T-cell (primary cell): ENCODE measurements around the gene ANKRD39. TPM values are rescaled to one million over a fixed set of nuclear protein-coding genes. Genes with fewer than 3 reads are reported as not detected.
"Not testable (repeated sequence)": the region's sequence is repeated elsewhere in the genome, so short reads cannot be mapped to it uniquely, and the experiment has no call there.

Experiments
- ATAC-seq, 4 experiments: fragments of 200-7000 bp in 3 of 4; fragments of 150-1000 bp in 1 of 4; cut with Tn5 transposase; replicated peaks in 1 of 4; 1 replicate in 3 of 4; 2 replicates in 1 of 4; pipeline ENCODE4 v1.10.0; 2021; ENCODE audit warnings: moderate library complexity in 3 of 4, mild to moderate bottlenecking in 2 of 4, moderate number of reproducible peaks in 1 of 4
- CTCF ChIA-PET, 2 donors: fragments of 300-600 bp; sonication (Branson Sonifier 250); formaldehyde crosslinking; loops; one replicate each; lab custom pipeline; 2022; ENCODE audit warnings: antibody characterized with exemption in 2 of 2; lab: Charles Lee
- POLR2A ChIA-PET, 2 donors: fragments of 300-600 bp; sonication (Branson Sonifier 250); formaldehyde crosslinking; loops; one replicate each; lab custom pipeline; 2022; ENCODE audit warnings: antibody characterized with exemption in 2 of 2; lab: Charles Lee
- DNase-seq, 35 experiments: peaks; one replicate each; pipeline versions ENCODE4 v3.0.0 to v3.0.0-alpha.2; 2013 to 2023
- H3K27ac ChIP-seq: one replicate; pipeline ENCODE4 v1.5.1; 2013; ENCODE audit warnings: low read length
- H3K27me3 ChIP-seq, 2 experiments: replicated peaks in 1 of 2; 1 replicate in 1 of 2; 2 replicates in 1 of 2; pipeline versions ENCODE4 v1.6.1 to v1.7.0; 2013; ENCODE audit warnings: low read length in 1 of 2, mixed read lengths in 1 of 2; ENCODE audit not compliant: control insufficient read depth in 2 of 2, insufficient read depth in 2 of 2; ENCODE audit errors: extremely low read depth in 1 of 2
- H3K36me3 ChIP-seq, 2 donors: 1 replicate in 1 of 2; 2 replicates in 1 of 2; pipeline versions ENCODE4 v1.6.1 to v1.7.0; 2013; ENCODE audit warnings: low read length in 1 of 2; ENCODE audit not compliant: control insufficient read depth in 2 of 2, insufficient read depth in 1 of 2; ENCODE audit errors: extremely low read depth in 1 of 2
- H3K4me1 ChIP-seq, 2 experiments: 1 replicate in 1 of 2; 2 replicates in 1 of 2; pipeline versions ENCODE4 v1.6.1 to v1.7.0; 2013; ENCODE audit warnings: low read length in 2 of 2, mixed read lengths in 1 of 2; ENCODE audit not compliant: insufficient read depth in 2 of 2, control insufficient read depth in 1 of 2; ENCODE audit errors: extremely low read depth in 1 of 2
- H3K4me3 ChIP-seq, 2 donors: 1 replicate in 1 of 2; 2 replicates in 1 of 2; pipeline versions ENCODE4 v1.5.1 to v1.7.0; 2013; ENCODE audit warnings: mild to moderate bottlenecking in 2 of 2, low read length in 1 of 2, moderate library complexity in 1 of 2; ENCODE audit not compliant: control insufficient read depth in 1 of 2; ENCODE audit errors: extremely low read depth in 1 of 2
- H3K9me3 ChIP-seq: 2 replicates; pipeline ENCODE4 v1.7.0; 2013
- H3K27ac Mint-ChIP-seq, 2 donors: one replicate each; pipeline ENCODE4 v1.8.0; 2020 to 2021; ENCODE audit warnings: mild to moderate bottlenecking in 2 of 2, mixed read lengths in 2 of 2
- H3K27me3 Mint-ChIP-seq, 2 donors: one replicate each; pipeline ENCODE4 v1.8.0; 2021 to 2022; ENCODE audit warnings: mixed read lengths in 2 of 2
- H3K36me3 Mint-ChIP-seq: one replicate; pipeline ENCODE4 v1.8.0; 2021; ENCODE audit warnings: mixed read lengths
- H3K4me1 Mint-ChIP-seq, 3 donors: one replicate each; pipeline ENCODE4 v1.8.0; 2020 to 2022; ENCODE audit warnings: mixed read lengths in 3 of 3, mild to moderate bottlenecking in 1 of 3
- H3K4me3 Mint-ChIP-seq, 3 donors: one replicate each; pipeline ENCODE4 v1.8.0; 2020 to 2022; ENCODE audit warnings: mild to moderate bottlenecking in 3 of 3, mixed read lengths in 3 of 3, moderate library complexity in 3 of 3
- H3K9me3 Mint-ChIP-seq, 3 donors: one replicate each; pipeline ENCODE4 v1.8.0; 2020 to 2022; ENCODE audit warnings: mixed read lengths in 3 of 3
- WGBS: methylation state at CpG from one replicate; pipeline ENCODE4 v1.1.5; 2013; ENCODE audit warnings: missing lambda C conversion rate; ENCODE audit not compliant: insufficient coverage; 5-methylcytosine and 5-hydroxymethylcytosine counted together
- total RNA-seq, 35 experiments: library from RNA in 6 of 35; stranded (reverse) in 6 of 35; fragments of 120-200 nt in 1 of 35; gene quantifications; one replicate each; pipeline versions ENCODE4 v1.2.1 to v1.2.4 and lab custom pipeline; 2013 to 2026

Gene ANKRD39
- total RNA-seq, 5 donors from 2014 or later (not counting 1 experiment from before 2014, with no cell fraction given): 16.9 to 25.0 (median 19.2) TPM

DNA sequence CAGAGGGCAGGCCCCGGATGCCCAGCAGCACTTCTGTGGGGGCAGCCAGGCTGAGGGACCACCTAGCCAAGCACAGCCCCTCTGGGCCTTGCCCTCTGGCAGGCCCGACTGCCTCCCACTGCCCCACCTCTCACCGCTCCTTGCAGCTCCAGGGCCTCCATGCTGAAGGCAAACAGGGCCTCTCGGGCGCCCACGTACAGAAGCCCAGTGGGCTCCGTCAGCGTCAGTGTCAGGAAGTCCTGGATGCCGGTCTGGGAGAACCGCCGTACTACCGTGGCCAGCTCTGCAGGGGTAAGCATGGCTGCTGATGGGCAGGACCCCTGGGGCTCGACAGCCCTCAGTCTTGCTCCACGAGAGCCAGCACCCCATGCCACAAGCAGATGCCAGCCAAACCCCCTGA lies 8.3 kb upstream of the ANKRD39 start:
- H3K27ac Mint-ChIP-seq: peak overlapping the region in 1 of 2 donors; percentile 69

DNA sequence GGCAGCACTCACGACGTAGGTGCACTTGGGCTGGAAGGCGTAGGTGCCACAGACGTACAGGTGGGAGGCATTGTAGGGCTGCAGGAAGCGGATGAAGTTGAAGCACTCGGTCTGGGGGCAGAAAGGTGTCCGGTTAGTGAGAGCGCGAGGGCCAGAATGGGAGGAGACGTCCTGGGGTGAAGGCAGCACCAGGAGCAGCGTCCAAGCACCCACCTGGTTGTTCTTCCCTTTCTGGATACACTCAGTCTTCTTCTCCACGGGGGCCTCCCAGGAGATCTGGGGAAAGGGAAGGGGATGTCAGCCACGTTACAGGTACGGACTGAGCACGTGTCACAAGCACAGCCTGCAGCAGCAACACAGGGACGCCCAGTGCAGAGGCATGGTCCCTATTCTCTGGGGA lies 7.8 kb upstream of the ANKRD39 start:
- Histone ChIP-seq H3K4me3 (no peak overlapping the region), H3K9me3 (no peaks in the 10 kb centered on the region), H3K4me1 (peaks cover 11 to 45% of the 10 kb centered on the region in 2 experiments), H3K27me3 (peaks cover 0 to 4% of the 10 kb centered on the region in 2 experiments), H3K36me3 (peaks cover 15 to 60% of the 10 kb centered on the region in 2 donors), H3K27ac (no peak overlapping the region)
- no peaks in the 10 kb centered on the region for H3K9me3 Mint-ChIP-seq
- H3K4me1 Mint-ChIP-seq: peaks cover 28 to 32% (median 31%) of the 10 kb centered on the region in 3 donors
- DNase-seq (no peak), ATAC-seq (no peak)
- peak overlapping the region; percentile 36 to 69 for H3K27ac Mint-ChIP-seq
- ChIA-PET CTCF (no interaction called here), POLR2A (interaction anchor here in 1 of 2 donors (0.5 kb wide), 1 partner anchor 90 kb away, joined by 4 read pairs; no protein-coding TSS in a partner anchor)
- H3K4me3 Mint-ChIP-seq: peak overlapping the region in 1 of 3 donors; percentile 10
- H3K36me3 Mint-ChIP-seq: peaks cover 13% of the 10 kb centered on the region
- no peaks in the 10 kb centered on the region for H3K27me3 Mint-ChIP-seq
- WGBS: 85% methylated on average over 7 of the region's 16 CpGs

More for the DNA sequence above, 8.3 kb upstream of the ANKRD39 start:
- ChIA-PET POLR2A (interaction anchor here in 1 of 2 donors (0.5 kb wide), 1 partner anchor 91 kb away, joined by 4 read pairs; no protein-coding TSS in a partner anchor), CTCF (no interaction called here)
- no peak overlapping the region for H3K4me3 ChIP-seq
- Mint-ChIP-seq H3K4me3 (peak overlapping the region in 1 of 3 donors; percentile 10), H3K36me3 (peaks cover 13% of the 10 kb centered on the region), H3K9me3 (no peaks in the 10 kb centered on the region), H3K27me3 (no peaks in the 10 kb centered on the region), H3K4me1 (peaks cover 33 to 36% (median 36%) of the 10 kb centered on the region in 3 donors)
- H3K36me3 ChIP-seq: peaks cover 15 to 56% of the 10 kb centered on the region in 2 donors
- WGBS: 89% methylated on average over 10 of the region's 14 CpGs
- H3K27ac ChIP-seq: peak overlapping the region; percentile 13
- peaks cover 13 to 45% of the 10 kb centered on the region in 2 experiments for H3K4me1 ChIP-seq
- peaks cover 0 to 6% of the 10 kb centered on the region in 2 experiments for H3K27me3 ChIP-seq
- DNase-seq: no peak
- no peak for ATAC-seq
- H3K9me3 ChIP-seq: no peaks in the 10 kb centered on the region

DNA sequence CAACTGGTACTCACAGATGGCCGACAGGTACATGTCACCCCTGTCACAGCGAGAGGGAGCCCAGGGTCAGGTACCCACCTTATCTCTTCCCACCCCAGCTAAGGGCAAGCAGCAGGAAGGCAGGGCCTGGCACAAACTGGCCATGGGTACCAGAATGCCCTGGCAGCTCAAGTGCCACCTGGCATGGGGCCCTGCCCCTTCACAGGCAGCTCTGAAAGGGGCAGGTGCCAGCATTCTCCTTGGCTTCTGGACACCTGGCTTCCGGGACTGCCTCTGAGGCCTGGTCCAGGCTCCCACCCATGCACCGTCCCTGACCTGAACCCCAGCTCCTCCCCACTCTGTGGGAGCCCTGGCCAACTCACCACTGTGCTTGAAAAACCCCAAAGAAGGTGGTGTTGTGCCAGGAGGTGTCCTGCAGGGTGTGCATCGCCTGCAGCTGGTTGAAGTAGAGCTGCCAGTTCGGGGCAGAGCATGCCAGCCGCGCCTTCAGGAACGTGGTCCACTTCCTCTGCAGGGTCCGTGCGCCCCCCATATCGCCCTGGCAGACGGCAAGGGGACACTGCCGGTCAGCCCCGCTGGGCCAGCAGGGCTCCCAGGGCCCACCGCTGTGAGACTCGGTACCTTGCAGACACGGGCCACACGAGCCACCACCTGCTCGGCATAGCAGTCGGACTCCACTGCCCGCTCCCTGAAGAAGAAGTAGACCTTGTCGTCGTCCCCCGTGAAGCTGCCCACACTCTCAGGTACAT lies 6.7 kb upstream of the ANKRD39 start:
- no peak overlapping the region for H3K27ac Mint-ChIP-seq
- peaks cover 13% of the 10 kb centered on the region for H3K36me3 Mint-ChIP-seq
- H3K27me3 Mint-ChIP-seq: no peaks in the 10 kb centered on the region
- no peak overlapping the region for H3K4me3 Mint-ChIP-seq
- 96% methylated on average over 17 of the region's 25 CpGs for WGBS
- Histone ChIP-seq H3K27ac (no peak overlapping the region), H3K4me1 (peaks cover 14 to 51% of the 10 kb centered on the region in 2 experiments), H3K27me3 (no peaks in the 10 kb centered on the region), H3K9me3 (no peaks in the 10 kb centered on the region), H3K4me3 (no peak overlapping the region), H3K36me3 (peaks cover 15 to 65% of the 10 kb centered on the region in 2 donors)
- ATAC-seq: no peak
- CTCF ChIA-PET: interaction anchor here in 1 of 2 donors (0.6 kb wide), 1 partner anchor 112 kb away, joined by 7 read pairs; no protein-coding TSS in a partner anchor
- H3K9me3 Mint-ChIP-seq: no peaks in the 10 kb centered on the region
- DNase-seq: no peak
- POLR2A ChIA-PET: interaction anchor here in 1 of 2 donors (0.6 kb wide), 1 partner anchor 46 kb away, joined by 6 read pairs; no protein-coding TSS in a partner anchor
- H3K4me1 Mint-ChIP-seq: peaks cover 33 to 40% (median 39%) of the 10 kb centered on the region in 3 donors

DNA sequence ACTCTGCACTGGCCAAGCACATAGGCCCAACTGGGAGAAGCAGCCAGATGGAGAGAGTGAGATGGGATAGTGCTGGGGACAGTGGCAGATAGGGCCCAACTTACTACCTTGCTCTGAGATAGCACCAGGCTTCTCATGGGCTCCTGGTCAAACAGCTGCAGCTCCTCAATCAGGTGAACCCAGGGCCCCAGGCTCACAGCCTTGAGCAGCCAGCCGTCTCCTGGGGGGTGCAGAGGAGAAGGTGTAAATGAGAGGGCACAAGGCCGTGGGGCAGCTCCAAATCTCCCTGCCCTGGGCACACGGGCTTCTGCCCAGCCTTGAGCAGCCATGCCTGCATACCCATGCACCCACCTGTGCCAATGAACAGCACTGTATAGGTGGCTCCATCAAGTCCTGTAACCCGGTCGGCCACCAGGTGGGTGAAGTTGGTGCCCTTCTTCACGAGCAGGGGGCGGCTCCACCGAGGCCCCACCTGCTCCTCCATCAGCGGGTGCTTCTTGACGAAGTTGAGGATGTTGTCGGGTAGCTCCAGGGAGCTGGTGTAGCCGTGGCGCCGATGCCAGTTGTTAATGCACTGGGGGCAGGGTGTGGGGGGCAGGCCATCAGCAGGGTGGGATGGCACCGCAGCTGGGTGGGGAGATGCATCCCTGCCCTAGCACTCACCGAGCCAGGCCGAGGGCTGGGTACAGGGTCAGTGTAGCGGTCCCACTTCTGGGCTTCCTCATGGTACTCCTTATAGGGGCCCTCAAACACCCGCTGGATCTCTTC lies 5.9 kb upstream of the ANKRD39 start:
- no peaks in the 10 kb centered on the region for H3K9me3 ChIP-seq
- Mint-ChIP-seq H3K27me3 (no peaks in the 10 kb centered on the region), H3K4me1 (peaks cover 41 to 48% (median 47%) of the 10 kb centered on the region in 3 donors), H3K9me3 (no peaks in the 10 kb centered on the region), H3K4me3 (no peak overlapping the region), H3K36me3 (peaks cover 13% of the 10 kb centered on the region), H3K27ac (peak overlapping the region in 1 of 2 donors; percentile 48)
- H3K36me3 ChIP-seq: peaks cover 15 to 65% of the 10 kb centered on the region in 2 donors
- ATAC-seq (no peak), DNase-seq (no peak)
- ChIA-PET POLR2A (no interaction called here), CTCF (interaction anchor here (0.6 to 1.0 kb wide), 2 partner anchors 87 to 884 kb away, joined by 6 to 7 read pairs; no protein-coding TSS in a partner anchor)
- H3K4me3 ChIP-seq: no peak overlapping the region
- WGBS: 97% methylated on average over 12 of the region's 19 CpGs
- no peaks in the 10 kb centered on the region for H3K27me3 ChIP-seq
- H3K27ac ChIP-seq: no peak overlapping the region
- peaks cover 20 to 58% of the 10 kb centered on the region in 2 experiments for H3K4me1 ChIP-seq

DNA sequence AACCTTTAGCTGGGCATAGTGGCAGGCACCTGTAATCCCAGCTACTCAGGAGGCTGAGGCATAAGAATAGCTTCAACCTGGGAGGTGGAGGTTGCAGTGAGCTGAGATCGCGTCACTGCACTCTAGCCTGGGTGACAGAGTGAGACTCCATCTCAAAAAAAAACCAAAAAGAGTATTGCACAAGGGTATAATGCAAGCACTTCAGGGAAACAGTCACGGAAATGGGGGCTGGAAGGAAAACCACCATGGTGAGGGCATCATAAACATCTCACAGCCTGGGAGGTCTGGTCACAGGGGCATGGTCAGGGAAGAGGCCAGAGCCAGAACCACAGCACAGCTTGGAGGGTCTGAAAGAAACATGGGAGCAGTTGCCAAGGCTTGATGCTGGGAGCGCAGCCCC lies 5.2 kb upstream of the ANKRD39 start:
- H3K27me3 ChIP-seq, DNase-seq, H3K9me3 Mint-ChIP-seq, H3K4me3 Mint-ChIP-seq, H3K4me3 ChIP-seq, H3K9me3 ChIP-seq, ATAC-seq, H3K27me3 Mint-ChIP-seq, H3K27ac ChIP-seq, POLR2A ChIA-PET: not testable (repeated sequence)
- peaks cover 13% of the 10 kb centered on the region for H3K36me3 Mint-ChIP-seq
- Histone ChIP-seq H3K4me1 (peaks cover 20 to 60% of the 10 kb centered on the region in 2 experiments), H3K36me3 (peaks cover 15 to 65% of the 10 kb centered on the region in 2 donors)
- CTCF ChIA-PET: interaction anchor here (0.6 to 1.0 kb wide), 2 partner anchors 88 to 884 kb away, joined by 6 to 7 read pairs; no protein-coding TSS in a partner anchor
- 100% methylated on average over 1 of the region's 4 CpGs for WGBS
- H3K27ac Mint-ChIP-seq: peak overlapping the region; percentile 21 to 48
- H3K4me1 Mint-ChIP-seq: peaks cover 40 to 48% (median 47%) of the 10 kb centered on the region in 3 donors

DNA sequence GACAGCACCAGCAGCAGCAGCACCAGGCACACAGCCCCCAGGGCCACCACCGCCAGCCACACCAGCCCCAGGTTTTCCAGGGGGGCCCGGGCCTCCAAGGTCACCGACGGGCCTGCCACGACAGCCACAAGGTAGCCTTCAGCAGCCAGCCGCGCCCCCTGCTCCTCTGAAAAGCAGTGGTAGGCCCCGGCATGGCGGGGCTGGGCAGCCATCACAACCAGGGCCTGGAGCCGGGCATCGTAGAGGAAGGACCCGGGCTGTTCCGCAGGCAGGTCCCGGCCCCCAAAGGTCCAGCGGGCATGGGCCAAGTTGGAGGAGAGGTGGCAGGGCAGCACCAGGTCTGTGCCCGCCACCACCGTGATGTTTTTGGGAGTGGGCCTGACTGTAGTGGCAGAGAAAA lies 3.3 kb upstream of the ANKRD39 start:
- Histone ChIP-seq H3K27me3 (no peaks in the 10 kb centered on the region), H3K4me1 (peaks cover 15 to 55% of the 10 kb centered on the region in 2 experiments), H3K9me3 (no peaks in the 10 kb centered on the region), H3K4me3 (no peak overlapping the region), H3K27ac (no peak overlapping the region), H3K36me3 (peaks cover 15 to 50% of the 10 kb centered on the region in 2 donors)
- Mint-ChIP-seq H3K27ac (peak overlapping the region in 1 of 2 donors; percentile 22), H3K4me3 (no peak overlapping the region), H3K4me1 (peaks cover 37 to 46% (median 42%) of the 10 kb centered on the region in 3 donors), H3K9me3 (no peaks in the 10 kb centered on the region), H3K27me3 (no peaks in the 10 kb centered on the region), H3K36me3 (peaks cover 13% of the 10 kb centered on the region)
- ChIA-PET POLR2A (no interaction called here), CTCF (interaction anchor here in 1 of 2 donors (1.6 kb wide), 1 partner anchor 90 kb away, joined by 7 read pairs; no protein-coding TSS in a partner anchor)
- WGBS: 94% methylated on average over 14 of the region's 17 CpGs
- DNase-seq (no peak), ATAC-seq (no peak)
